GM19452 (cell line): ENCODE results near the gene VN1R2.
"Not testable (repeated sequence)": the region's sequence is repeated elsewhere in the genome, so short reads cannot be mapped to it uniquely, and the experiment has no call there.

Experiments used
- ATAC-seq: cut with Tn5 transposase; IDR thresholded peaks from one replicate; pipeline ENCODE4 v1.9.1; 2021; ENCODE audit not compliant: unreplicated experiment

The VN1R2 gene

GRCh38 chr19:53257715-53258342 lies at the start of gene VN1R2:
VN1R2 (plus strand) TSS chr19:53258292; CDS start chr19:53258376, 84 bp downstream.
- ATAC-seq: not testable (repeated sequence)

GRCh38 chr19:53211554-53211953 lies 46.5 kb upstream of the VN1R2 start:
- not testable (repeated sequence) for ATAC-seq

DNA sequence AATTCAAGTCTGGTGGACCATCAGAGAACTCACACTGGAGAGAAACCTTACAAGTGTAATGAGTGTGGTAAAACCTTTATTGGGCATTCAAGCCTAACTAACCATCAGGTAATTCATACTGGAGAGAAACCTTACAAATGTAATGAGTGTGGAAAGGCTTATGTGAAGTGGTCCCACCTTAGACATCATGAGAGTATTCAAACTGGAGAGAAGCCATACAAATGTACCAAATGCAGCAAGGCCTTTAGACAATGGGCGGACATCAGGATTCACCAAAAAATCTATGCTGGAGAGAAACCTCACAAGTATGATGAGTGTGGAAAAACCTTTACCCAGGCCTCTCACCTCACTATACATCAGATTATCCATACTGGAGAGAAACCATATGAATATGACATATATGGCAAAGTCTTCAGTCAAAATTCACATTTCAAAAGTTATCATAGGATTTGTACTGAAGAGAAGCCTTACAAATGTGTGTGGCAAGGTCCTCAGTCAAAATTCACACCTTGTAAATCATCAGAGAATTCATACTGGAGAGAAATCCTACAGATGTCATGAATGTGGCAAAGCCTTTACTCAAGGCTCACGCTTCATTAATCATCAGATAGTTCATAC lies 45.3 kb upstream of the VN1R2 start:
- ATAC-seq: no peak

GRCh38 chr19:53222716-53223115 lies 35.4 kb upstream of the VN1R2 start:
- not testable (repeated sequence) for ATAC-seq

DNA sequence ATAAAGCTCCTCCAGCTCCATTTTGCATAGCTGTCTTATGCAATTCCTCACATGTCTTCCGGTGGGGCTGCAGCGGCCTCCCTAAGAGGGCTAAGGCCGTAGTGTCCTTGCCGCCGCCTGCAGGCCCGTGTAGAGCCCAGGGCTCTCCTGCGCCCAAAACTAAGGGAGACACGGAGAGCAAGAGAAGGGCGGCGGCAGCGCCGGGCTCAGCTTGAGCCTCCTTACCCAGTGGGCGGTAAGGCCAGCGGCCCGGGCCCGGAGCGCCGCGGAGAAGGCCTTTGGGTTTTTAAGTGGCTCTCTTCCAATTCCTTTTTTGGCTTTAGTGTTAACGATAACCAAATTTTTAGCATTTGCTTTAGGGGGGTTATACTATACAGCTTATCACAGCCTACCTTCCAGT lies 33.5 kb upstream of the VN1R2 start:
- ATAC-seq: no peak

DNA sequence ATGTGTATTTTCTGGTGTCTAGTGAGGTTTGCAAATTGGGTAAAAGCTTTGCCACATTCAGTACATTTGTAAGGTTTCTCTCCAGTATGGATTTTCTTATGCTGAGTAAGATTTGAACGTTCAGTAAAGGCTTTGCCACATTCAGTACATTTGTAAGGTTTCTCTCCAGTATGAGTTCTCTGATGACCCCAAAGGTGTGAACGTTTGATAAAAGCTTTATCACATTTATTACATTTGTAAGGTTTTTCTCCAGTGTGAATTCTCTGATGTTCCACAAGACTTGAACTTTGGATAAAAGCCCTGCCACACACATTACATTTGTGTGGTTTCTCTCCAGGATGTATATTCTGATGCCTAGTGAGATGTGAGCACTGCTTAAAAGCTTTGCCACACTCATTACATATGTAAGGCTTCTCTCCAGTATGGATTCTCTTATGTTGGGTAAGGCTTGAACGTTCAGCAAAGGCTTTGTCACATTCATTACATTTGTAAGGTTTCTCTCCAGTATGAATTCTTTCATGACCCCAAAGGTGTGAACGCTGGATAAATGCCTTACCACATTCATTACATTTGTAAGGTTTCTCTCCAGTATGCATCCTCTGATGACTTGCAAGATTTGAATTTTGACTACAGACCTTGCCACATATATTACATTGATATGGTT lies 20.8 kb upstream of the VN1R2 start:
- ATAC-seq: no peak

GRCh38 chr19:53246498-53246897 lies 11.6 kb upstream of the VN1R2 start:
- ATAC-seq: no peak

DNA sequence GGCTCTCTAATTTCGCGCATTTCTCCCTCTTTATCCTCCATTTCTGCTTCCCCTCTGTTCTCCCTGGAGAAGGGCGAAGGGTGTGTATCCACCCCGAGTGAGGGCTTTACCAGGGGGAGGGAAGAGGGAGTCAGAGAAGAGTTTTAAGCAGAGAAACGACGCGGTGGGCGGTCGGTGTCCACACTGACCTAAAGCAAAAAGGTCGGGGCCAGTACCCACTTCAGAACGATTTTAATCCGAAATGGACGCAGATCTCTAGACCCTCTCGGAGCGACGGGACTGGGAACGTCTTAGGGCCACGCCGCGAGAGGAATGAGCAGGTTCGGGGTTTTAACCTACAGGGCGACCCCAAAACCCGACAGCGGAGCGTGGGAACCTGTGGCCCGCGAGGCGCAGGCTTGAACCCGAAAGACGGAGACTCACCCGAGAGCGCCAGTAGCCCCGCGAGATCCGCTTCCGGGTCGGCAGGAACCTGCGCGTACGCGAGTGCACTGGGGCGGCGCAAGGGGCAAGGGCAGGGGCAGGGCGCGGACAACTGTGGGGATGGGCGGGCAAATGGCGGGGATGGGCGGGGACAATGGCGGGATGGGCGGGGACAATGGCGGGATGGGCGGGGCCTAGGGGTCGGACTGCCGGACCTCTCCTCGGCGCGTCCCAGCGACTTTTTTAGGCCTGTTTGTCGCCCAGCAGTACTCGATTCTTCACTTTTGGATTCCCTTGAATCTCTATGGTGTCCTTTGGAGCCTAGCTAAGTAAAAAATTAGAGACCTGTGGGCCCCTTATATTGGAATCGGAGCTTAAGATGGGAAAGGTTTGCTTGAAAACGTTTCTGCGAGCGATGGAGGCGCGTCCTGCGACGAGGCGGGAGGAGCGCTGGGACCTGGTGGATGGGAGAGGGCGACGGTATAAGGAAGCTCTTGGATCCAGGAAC lies 3.4 kb upstream of the VN1R2 start, which contains the start of gene ZNF677:
Gene ZNF677, minus strand, starts transcription at position 463 of the 931 bp plus-strand sequence. CDS start 3,323 bp downstream, outside the sequence.
- no peak for ATAC-seq

GRCh38 chr19:53267623-53268022 lies 9.5 kb downstream of the VN1R2 start, which contains the start of gene VN1R4:
VN1R4 (minus strand) TSS chr19:53267723; CDS start chr19:53267665, 58 bp downstream.
- ATAC-seq: not testable (repeated sequence)

GRCh38 chr19:53269861-53270260 lies 11.8 kb downstream of the VN1R2 start:
- ATAC-seq: not testable (repeated sequence)

- ATAC-seq: no peak
Observed at GRCh38 chr19:53272044-53272443, 14.0 kb downstream of the VN1R2 start.

- no peak for ATAC-seq
Observed at GRCh38 chr19:53275480-53275879, 17.4 kb downstream of the VN1R2 start.

DNA sequence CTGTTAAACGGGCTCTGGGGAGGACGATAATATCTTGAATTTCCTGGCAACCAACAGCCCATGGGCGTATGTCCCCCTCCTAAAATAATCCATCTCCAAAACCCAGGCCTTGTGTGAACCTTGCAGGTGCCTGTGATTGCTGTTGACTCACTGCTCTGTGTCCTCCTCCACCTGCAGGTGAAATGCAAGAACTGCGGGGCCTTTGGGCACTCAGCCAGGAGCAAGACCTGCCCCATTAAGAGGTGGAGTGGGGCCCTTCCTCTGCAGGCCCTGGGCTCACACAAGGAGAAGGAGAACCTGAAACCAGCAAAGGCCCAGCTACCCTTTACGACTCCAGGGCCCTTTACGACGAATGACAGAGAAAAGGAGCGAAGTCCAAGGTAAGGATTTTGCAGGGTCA lies 23.9 kb downstream of the VN1R2 start:
- not testable (repeated sequence) for ATAC-seq

- no peak for ATAC-seq
Observed at GRCh38 chr19:53285087-53285486, 27.0 kb downstream of the VN1R2 start.

GRCh38 chr19:53290758-53291549 lies 32.9 kb downstream of the VN1R2 start:
- ATAC-seq: no peak

- ATAC-seq: no peak
Observed at GRCh38 chr19:53294786-53295441, 36.8 kb downstream of the VN1R2 start.

DNA sequence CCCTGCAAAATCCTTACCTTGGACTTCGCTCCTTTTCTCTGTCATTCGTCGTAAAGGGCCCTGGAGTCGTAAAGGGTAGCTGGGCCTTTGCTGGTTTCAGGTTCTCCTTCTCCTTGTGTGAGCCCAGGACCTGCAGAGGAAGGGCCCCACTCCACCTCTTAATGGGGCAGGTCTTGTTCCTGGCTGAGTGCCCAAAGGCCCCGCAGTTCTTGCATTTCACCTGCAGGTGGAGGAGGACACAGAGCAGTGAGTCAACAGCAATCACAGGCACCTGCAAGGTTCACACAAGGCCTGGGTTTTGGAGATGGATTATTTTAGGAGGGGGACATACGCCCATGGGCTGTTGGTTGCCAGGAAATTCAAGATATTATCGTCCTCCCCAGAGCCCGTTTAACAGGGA lies 43.2 kb downstream of the VN1R2 start:
- not testable (repeated sequence) for ATAC-seq

GRCh38 chr19:53308339-53308811 lies 50.3 kb downstream of the VN1R2 start:
- ATAC-seq: no peak
